ENCODE data around the gene ACKR2.
A peak's percentile ranks its signal among the peaks of the same experiment; 100 is the strongest.

Gene ACKR2

GRCh38 chr3:42809202-42809601 lies at the start of gene ACKR2:
Gene ACKR2, plus strand, starts transcription at chr3:42809445. Its CDS starts 55,058 bp downstream, at chr3:42864503.
- DNase-seq (ENCODE audit: low read depth), result no peak

GRCh38 chr3:42762046-42762724 lies 47.1 kb upstream of the ACKR2 start:
- DNase-seq (ENCODE audit: low read depth), result no peak

- DNase-seq (ENCODE audit: low read depth), result no peak
Observed at GRCh38 chr3:42763021-42763420, 46.2 kb upstream of the ACKR2 start.

GRCh38 chr3:42764115-42764514 lies 45.1 kb upstream of the ACKR2 start:
- DNase-seq (ENCODE audit: low read depth), result no peak

GRCh38 chr3:42764561-42765295 lies 44.5 kb upstream of the ACKR2 start:
- no peak for DNase-seq (ENCODE audit: low read depth)

- no peak for DNase-seq (ENCODE audit: low read depth)
Observed at GRCh38 chr3:42769477-42770131, 39.6 kb upstream of the ACKR2 start.

GRCh38 chr3:42771271-42771670 lies 38.0 kb upstream of the ACKR2 start:
- no peak for DNase-seq (ENCODE audit: low read depth)

GRCh38 chr3:42772670-42773408 lies 36.4 kb upstream of the ACKR2 start, which contains the start of gene CCDC13:
Gene CCDC13, minus strand, starts transcription at chr3:42773253. Its CDS starts 14,908 bp downstream, at chr3:42758345.
- peak; percentile 61 for DNase-seq (ENCODE audit: low read depth)

GRCh38 chr3:42773409-42773751 lies 35.9 kb upstream of the ACKR2 start:
- DNase-seq (ENCODE audit: low read depth), result no peak

- no peak for DNase-seq (ENCODE audit: low read depth)
Observed at GRCh38 chr3:42778644-42779043, 30.6 kb upstream of the ACKR2 start.

GRCh38 chr3:42780398-42780797 lies 28.8 kb upstream of the ACKR2 start:
- no peak for DNase-seq (ENCODE audit: low read depth)

- DNase-seq (ENCODE audit: low read depth), result no peak
Observed at GRCh38 chr3:42780892-42781700, 28.1 kb upstream of the ACKR2 start.

GRCh38 chr3:42786212-42786611 lies 23.0 kb upstream of the ACKR2 start:
- DNase-seq (ENCODE audit: low read depth), result no peak

GRCh38 chr3:42786631-42787030 lies 22.6 kb upstream of the ACKR2 start:
- DNase-seq (ENCODE audit: low read depth), result no peak

- DNase-seq (ENCODE audit: low read depth), result no peak
Observed at GRCh38 chr3:42790714-42791229, 18.5 kb upstream of the ACKR2 start.

- DNase-seq (ENCODE audit: low read depth), result no peak
Observed at GRCh38 chr3:42795621-42796181, 13.5 kb upstream of the ACKR2 start.

GRCh38 chr3:42796332-42796885 lies 12.8 kb upstream of the ACKR2 start:
- DNase-seq (ENCODE audit: low read depth), result no peak

- no peak for DNase-seq (ENCODE audit: low read depth)
Observed at GRCh38 chr3:42799376-42799775, 9.9 kb upstream of the ACKR2 start.

- DNase-seq (ENCODE audit: low read depth), result no peak
Observed at GRCh38 chr3:42800251-42800650, 9.0 kb upstream of the ACKR2 start.

GRCh38 chr3:42801048-42801620 lies 8.1 kb upstream of the ACKR2 start:
- no peak for DNase-seq (ENCODE audit: low read depth)
